GM12874 (cell line): Measurements from ENCODE around the gene MRPL16.

Experiments
- TF ChIP-seq, protein P1 (sequence below): IDR thresholded peaks from 2 replicates; pipeline ENCODE4 v1.5.1; 2011; ENCODE audit warnings: low read depth, mild to moderate bottlenecking, control low read depth, low read length, moderate library complexity; ENCODE audit not compliant: insufficient read depth

MRPL16 gene

DNA sequence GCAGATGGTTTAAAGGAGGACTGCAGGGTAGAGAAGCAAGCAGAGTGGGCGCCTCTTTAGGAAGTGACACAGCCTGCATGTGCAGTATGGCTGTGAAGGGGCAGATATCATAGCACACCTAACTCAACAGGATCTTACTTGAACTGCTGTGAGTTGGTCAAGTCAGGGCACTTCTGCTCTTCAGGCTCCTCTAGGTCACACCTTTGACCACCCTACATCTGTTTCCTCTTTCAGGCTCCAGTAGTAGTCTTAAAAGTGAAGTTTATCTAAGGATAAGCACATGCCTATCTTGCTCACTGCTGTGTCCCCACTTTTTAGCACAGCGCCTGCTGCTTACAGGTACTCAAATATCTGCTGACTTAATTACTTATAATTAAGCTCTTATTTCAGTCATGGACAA is 6.5 kb downstream of the MRPL16 start:
- TF ChIP-seq, protein P1, sequence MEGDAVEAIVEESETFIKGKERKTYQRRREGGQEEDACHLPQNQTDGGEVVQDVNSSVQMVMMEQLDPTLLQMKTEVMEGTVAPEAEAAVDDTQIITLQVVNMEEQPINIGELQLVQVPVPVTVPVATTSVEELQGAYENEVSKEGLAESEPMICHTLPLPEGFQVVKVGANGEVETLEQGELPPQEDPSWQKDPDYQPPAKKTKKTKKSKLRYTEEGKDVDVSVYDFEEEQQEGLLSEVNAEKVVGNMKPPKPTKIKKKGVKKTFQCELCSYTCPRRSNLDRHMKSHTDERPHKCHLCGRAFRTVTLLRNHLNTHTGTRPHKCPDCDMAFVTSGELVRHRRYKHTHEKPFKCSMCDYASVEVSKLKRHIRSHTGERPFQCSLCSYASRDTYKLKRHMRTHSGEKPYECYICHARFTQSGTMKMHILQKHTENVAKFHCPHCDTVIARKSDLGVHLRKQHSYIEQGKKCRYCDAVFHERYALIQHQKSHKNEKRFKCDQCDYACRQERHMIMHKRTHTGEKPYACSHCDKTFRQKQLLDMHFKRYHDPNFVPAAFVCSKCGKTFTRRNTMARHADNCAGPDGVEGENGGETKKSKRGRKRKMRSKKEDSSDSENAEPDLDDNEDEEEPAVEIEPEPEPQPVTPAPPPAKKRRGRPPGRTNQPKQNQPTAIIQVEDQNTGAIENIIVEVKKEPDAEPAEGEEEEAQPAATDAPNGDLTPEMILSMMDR: no peak

DNA sequence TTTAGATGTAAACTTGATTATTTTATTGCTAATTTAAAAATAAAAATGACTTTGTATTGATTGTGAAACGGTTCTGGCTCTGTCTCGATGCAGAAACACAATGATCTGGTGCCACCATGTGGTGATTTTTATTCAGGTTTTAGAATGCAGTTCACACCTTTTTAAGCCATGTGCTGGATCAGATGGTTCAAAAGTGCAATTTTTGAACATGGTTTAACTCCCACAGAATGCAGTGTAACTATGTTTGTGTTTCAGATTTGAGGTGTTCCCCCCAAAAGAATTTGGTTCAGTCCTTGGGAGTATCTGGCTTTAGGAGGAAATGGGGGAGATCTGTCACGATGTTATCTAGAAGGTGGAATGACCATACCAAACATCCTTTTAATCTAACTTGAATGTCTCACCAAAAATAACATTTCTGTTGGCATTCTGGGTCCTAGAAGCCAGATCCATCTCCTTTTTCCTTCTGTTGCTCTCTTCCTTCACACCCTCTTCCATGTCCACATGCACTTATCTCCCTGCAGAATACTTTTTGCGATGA is 7.9 kb downstream of the MRPL16 start:
- TF ChIP-seq, protein P1: peak; percentile 44; the same call in 1 of the 2 replicates

DNA sequence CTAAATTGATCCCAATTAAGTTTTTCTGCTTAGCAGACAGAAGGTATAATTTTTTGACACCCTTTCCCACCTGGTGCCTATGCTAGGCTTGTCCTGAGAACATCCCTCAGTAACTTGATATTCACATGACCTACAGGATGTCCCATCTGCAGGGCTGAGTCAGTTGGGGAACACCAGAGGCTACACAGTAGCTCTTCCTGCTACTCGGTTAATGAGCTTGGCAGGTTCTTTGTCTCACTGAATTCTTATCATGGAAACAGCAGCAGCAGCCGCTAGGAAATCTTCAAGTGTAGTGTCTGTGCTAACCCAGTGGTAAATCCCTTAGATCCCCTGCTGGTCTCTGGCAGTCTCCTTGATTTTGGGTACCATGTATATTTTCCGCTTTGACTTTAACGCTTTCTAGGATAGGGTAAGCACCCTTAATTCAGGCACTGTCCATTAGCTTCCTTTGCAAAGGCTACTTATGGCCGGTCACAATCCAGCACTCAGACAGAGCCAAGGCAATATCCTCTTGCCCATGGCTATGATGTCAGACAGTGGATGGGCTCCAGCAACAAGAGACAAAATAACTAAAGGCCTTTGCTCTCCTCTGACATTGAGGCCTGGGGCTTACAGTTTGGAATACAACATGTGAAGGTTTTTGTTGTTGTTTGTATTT is 8.5 kb downstream of the MRPL16 start:
- TF ChIP-seq, protein P1: no peak

DNA sequence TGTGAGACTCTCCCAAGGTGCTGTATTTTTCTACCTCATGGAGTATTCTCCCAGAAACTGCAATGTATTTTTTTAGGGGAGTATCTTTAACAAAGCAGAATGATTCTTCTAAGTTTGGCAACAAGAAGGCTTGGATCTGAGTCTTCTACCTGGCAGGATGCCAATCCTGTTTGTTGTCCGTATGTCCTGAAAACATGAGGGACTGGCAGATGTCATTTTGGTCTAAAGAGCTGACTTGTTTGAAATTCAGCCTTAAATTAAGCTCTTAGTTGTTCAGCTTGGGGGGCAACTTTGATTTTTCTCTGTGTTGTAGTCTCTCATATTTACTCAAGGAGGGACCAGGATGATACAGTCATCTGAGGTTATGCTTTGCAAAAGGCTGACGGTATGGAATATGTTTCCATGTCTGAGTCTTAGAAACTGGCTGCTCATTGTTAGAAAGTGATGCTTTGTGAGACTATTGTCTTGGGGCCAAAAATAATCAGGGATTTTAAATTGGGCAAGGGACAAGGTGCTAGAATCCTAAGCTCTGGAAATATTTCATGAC is 9.3 kb downstream of the MRPL16 start:
- TF ChIP-seq, protein P1: no peak

DNA sequence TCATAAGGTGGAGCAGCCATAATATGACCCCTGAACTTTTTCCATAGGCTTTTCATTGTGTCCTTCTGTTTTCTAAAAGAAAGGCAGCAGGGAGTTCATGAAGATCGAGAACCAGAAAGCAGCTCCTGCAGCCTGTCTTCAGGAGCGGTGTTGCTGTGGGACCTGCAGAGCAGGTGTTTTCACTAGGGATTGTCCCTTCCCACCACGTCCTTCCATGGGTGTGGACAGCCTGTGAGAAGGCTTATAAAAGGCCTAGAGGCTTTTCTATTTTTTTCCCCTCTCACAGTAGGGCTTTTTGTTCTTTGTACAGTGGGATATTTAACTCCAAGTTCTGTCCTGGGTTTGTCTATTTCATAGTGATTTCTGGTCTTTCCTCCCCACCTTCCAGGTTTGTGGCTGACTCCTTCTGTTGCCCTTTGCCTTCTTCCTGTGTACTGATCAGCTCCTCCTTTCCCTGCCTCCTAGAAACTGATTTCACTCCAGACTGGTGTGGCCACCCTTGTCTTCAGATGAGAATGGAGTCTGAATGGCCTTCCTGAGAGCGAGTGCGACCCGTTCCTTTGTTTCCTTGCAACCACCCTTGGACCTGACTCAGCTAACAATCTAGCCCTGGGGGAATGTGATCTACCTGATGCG is 10.1 kb downstream of the MRPL16 start:
- TF ChIP-seq, protein P1: no peak

DNA sequence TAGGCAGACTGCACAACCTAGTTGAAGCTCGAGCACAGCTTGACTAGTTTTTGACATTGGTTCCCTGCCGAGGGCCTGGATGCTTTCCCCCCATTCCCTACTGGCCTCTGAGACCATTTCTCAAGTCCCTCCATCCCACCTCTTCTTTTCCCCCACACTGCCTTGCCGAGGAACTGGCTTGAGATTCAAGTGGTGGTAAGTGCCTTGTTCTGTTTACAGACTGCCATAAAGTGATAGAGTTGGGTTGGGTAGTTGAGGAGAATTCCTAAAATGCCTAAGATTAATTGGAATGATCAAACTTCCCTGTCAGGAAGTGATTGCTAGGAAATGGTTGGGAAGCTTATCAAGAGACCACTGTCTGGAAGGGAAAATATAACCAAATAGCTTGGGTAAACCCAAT is 16.2 kb downstream of the MRPL16 start:
- TF ChIP-seq, protein P1: no peak

DNA sequence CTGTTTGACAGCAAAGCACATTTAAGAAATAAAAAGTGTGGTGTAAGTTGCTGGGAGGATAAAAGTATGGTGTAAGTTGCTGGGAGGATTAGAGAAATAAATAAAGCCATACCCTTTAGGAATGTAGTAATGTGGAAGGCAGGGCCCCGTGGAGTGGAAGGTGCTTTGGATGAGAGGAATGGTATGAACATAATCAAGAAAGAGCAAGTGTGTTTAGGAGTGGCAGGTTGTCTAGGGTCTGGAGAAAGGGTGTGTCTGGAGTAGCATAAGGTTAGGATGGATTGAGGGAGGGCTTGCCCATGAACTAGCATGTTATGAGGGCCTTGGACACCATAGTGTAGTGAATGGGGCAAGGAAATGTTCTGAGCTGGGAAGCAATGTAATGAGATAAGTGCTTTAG is 18.1 kb downstream of the MRPL16 start:
- TF ChIP-seq, protein P1: no peak
